OCI-LY7 (cell line): Measurements from ENCODE around the gene IFT57. TPM values are rescaled to one million over a fixed set of nuclear protein-coding genes. Genes with fewer than 3 reads are reported as not detected.

Source experiments
- BruUV-seq: library from RNA; stranded (reverse); fragments of 400-500 nt; replicated peaks from 2 replicates; lab custom pipeline; 2021; lab: Mats Ljungman, UMichigan
- CTCF ChIA-PET: fragments of 300-600 bp; sonication (Branson Sonifier 250); formaldehyde crosslinking; loops from one replicate; lab custom pipeline; 2022; ENCODE audit warnings: antibody characterized with exemption; ENCODE audit not compliant: unreplicated experiment; lab: Charles Lee
- POLR2A ChIA-PET: fragments of 300-600 bp; sonication (Branson Sonifier 250); formaldehyde crosslinking; loops from one replicate; lab custom pipeline; 2022; ENCODE audit warnings: antibody characterized with exemption; lab: Charles Lee
- DNase-seq: peaks from one replicate; pipeline ENCODE4 v3.0.0-alpha.2; 2015; ENCODE audit warnings: low spot score
- H2AFZ ChIP-seq: fragments of 200-600 bp; sonication (generic), shearing (Covaris generic); 2 replicates; pipeline ENCODE4 v1.6.1; 2014; ENCODE audit warnings: mild to moderate bottlenecking, antibody characterized with exemption, low read length, moderate library complexity
- H3K27ac ChIP-seq: fragments of 200-600 bp; sonication (generic); 2 replicates; pipeline ENCODE4 v1.5.1; 2014; ENCODE audit warnings: mixed run types, low read depth, mild to moderate bottlenecking, moderate library complexity, low read length, inconsistent platforms; ENCODE audit not compliant: poor library complexity, severe bottlenecking
- H3K36me3 ChIP-seq: fragments of 200-600 bp; sonication (generic); 2 replicates; pipeline ENCODE4 v1.6.1; 2014; ENCODE audit warnings: mild to moderate bottlenecking, antibody characterized with exemption, low read length, moderate library complexity, mixed read lengths; ENCODE audit not compliant: insufficient read depth
- H3K4me1 ChIP-seq: fragments of 200-600 bp; sonication (generic); 2 replicates; pipeline ENCODE4 v1.5.1; 2014; ENCODE audit warnings: mild to moderate bottlenecking, low read length; ENCODE audit not compliant: insufficient read depth, poor library complexity, severe bottlenecking
- H3K4me2 ChIP-seq: fragments of 200-600 bp; sonication (generic); 2 replicates; pipeline ENCODE4 v1.6.1; 2014; ENCODE audit warnings: mild to moderate bottlenecking, low read length
- H3K4me3 ChIP-seq: fragments of 200-600 bp; sonication (generic); 2 replicates; pipeline ENCODE4 v1.5.1; 2014; ENCODE audit warnings: mild to moderate bottlenecking, low read depth, low read length; ENCODE audit not compliant: poor library complexity, severe bottlenecking
- H3K79me2 ChIP-seq: fragments of 200-600 bp; sonication (generic); 2 replicates; pipeline ENCODE4 v1.6.1; 2016; ENCODE audit warnings: low read depth, mild to moderate bottlenecking, low read length, moderate library complexity, mixed read lengths; ENCODE audit not compliant: insufficient read depth
- H3K9me2 ChIP-seq: fragments of 200-600 bp; sonication (generic); 2 replicates; pipeline ENCODE4 v1.6.1; 2016; ENCODE audit warnings: mild to moderate bottlenecking, low read length, mixed read lengths; ENCODE audit not compliant: insufficient read depth
- H3K9me3 ChIP-seq: fragments of 200-600 bp; sonication (generic); 2 replicates; pipeline ENCODE4 v1.6.1; 2014; ENCODE audit warnings: mild to moderate bottlenecking, mixed run types, low read length, mixed read lengths
- H4K20me1 ChIP-seq: fragments of 200-600 bp; sonication (generic); 2 replicates; pipeline ENCODE4 v1.6.1; 2014; ENCODE audit warnings: mild to moderate bottlenecking, antibody characterized with exemption, low read length, moderate library complexity, mixed read lengths; ENCODE audit not compliant: insufficient read depth
- EZH2phosphoT487 ChIP-seq: fragments of 200-600 bp; sonication (generic); IDR thresholded peaks from 2 replicates; pipeline ENCODE4 v1.6.1; 2018; ENCODE audit warnings: low read depth, borderline replicate concordance, mild to moderate bottlenecking, mixed run types, antibody characterized with exemption, low read length, moderate library complexity, mixed read lengths
- intact Hi-C: fragments of 100-400 bp; cut with micrococcal nuclease; formaldehyde crosslinking; loops from one replicate; pipeline ENCODE4 v1.10.0; 2022; ENCODE audit not compliant: unreplicated experiment
- total RNA-seq, 2 experiments: library from RNA; depleted of rRNA in 1 of 2; stranded (reverse); fragments of >200 nt in 1 of 2; shearing (Covaris generic) in 1 of 2; gene quantifications; 2 replicates each; pipeline ENCODE4 v1.2.3, GENCODE V29; 2014 to 2022
- TF ChIP-seq, protein P1 (sequence below): fragments of 200-600 bp; sonication (generic); conservative IDR thresholded peaks from 2 replicates; pipeline ENCODE4 v1.5.1; 2014; ENCODE audit warnings: mild to moderate bottlenecking, antibody characterized with exemption, low read length, moderate library complexity, mixed read lengths

IFT57 gene
- total RNA-seq, 2 experiments from 2014 or later: 44.1 to 68.2 TPM

GRCh38 chr3:108177536-108177935 is 44.7 kb downstream of the IFT57 start:
- Histone ChIP-seq H3K36me3 (no peaks in the 10 kb centered on the region; the same call in 1 of the 2 replicates), H3K79me2 (no peaks in the 10 kb centered on the region), H2AFZ (no peak overlapping the region), H4K20me1 (no peaks in the 10 kb centered on the region), H3K4me1 (no peaks in the 10 kb centered on the region), H3K4me3 (no peak overlapping the region), H3K9me2 (peaks cover 4% of the 10 kb centered on the region; the same call in 1 of the 2 replicates), H3K27ac (no peak overlapping the region), H3K9me3 (no peaks in the 10 kb centered on the region), H3K4me2 (no peak overlapping the region)
- CTCF ChIA-PET: no interaction called here
- BruUV-seq: no TSS peak
- TF ChIP-seq, protein P1, sequence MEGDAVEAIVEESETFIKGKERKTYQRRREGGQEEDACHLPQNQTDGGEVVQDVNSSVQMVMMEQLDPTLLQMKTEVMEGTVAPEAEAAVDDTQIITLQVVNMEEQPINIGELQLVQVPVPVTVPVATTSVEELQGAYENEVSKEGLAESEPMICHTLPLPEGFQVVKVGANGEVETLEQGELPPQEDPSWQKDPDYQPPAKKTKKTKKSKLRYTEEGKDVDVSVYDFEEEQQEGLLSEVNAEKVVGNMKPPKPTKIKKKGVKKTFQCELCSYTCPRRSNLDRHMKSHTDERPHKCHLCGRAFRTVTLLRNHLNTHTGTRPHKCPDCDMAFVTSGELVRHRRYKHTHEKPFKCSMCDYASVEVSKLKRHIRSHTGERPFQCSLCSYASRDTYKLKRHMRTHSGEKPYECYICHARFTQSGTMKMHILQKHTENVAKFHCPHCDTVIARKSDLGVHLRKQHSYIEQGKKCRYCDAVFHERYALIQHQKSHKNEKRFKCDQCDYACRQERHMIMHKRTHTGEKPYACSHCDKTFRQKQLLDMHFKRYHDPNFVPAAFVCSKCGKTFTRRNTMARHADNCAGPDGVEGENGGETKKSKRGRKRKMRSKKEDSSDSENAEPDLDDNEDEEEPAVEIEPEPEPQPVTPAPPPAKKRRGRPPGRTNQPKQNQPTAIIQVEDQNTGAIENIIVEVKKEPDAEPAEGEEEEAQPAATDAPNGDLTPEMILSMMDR: no peak
- no peak for TF ChIP-seq EZH2phosphoT487
- intact Hi-C loops: no loop called here
- POLR2A ChIA-PET: interaction anchor here (1.7 kb wide), 1 partner anchor 15 kb away, joined by 4 read pairs; no protein-coding TSS in a partner anchor
- no peak for DNase-seq

GRCh38 chr3:108175352-108175751 is 46.9 kb downstream of the IFT57 start:
- Histone ChIP-seq H3K4me1 (no peaks in the 10 kb centered on the region), H3K9me2 (peaks cover 4% of the 10 kb centered on the region; the same call in 1 of the 2 replicates), H3K4me2 (no peak overlapping the region), H4K20me1 (no peaks in the 10 kb centered on the region), H3K36me3 (no peaks in the 10 kb centered on the region; the same call in 1 of the 2 replicates), H3K9me3 (no peaks in the 10 kb centered on the region), H2AFZ (no peak overlapping the region), H3K79me2 (no peaks in the 10 kb centered on the region), H3K27ac (no peak overlapping the region), H3K4me3 (no peak overlapping the region)
- CTCF ChIA-PET: no interaction called here
- intact Hi-C loops: no loop called here
- no TSS peak for BruUV-seq
- TF ChIP-seq EZH2phosphoT487: no peak
- TF ChIP-seq, protein P1: no peak
- POLR2A ChIA-PET: interaction anchor here (0.7 to 1.4 kb wide), 5 partner anchors 10 to 988 kb away, joined by 3 to 4 read pairs (median 3); partner anchors contain the start of gene IFT57
- DNase-seq: no peak

- Histone ChIP-seq H3K36me3 (no peaks in the 10 kb centered on the region; the same call in 1 of the 2 replicates), H3K9me3 (no peaks in the 10 kb centered on the region), H3K4me3 (no peak overlapping the region), H4K20me1 (no peaks in the 10 kb centered on the region), H3K4me2 (no peak overlapping the region), H3K27ac (no peak overlapping the region), H2AFZ (no peak overlapping the region), H3K79me2 (no peaks in the 10 kb centered on the region), H3K4me1 (no peaks in the 10 kb centered on the region), H3K9me2 (peaks cover 4% of the 10 kb centered on the region; the same call in 1 of the 2 replicates)
- ChIA-PET CTCF (no interaction called here), POLR2A (interaction anchor here (0.6 to 1.6 kb wide), 2 partner anchors 8 to 13 kb away, joined by 3 read pairs; no protein-coding TSS in a partner anchor)
- no TSS peak for BruUV-seq
- TF ChIP-seq, protein P1: no peak
- no peak for TF ChIP-seq EZH2phosphoT487
- no peak for DNase-seq
- intact Hi-C loops: no loop called here
Observed at GRCh38 chr3:108171106-108171505, 51.1 kb downstream of the IFT57 start.
